ENCODE measurements around the gene CORO2B. TPM values are rescaled to one million over a fixed set of nuclear protein-coding genes. Genes with fewer than 3 reads are reported as not detected.

Gene CORO2B
- total RNA-seq, 4 donors from 2014 or later: 0.19 to 2.3 (median 0.22) TPM; not detected in 1

DNA sequence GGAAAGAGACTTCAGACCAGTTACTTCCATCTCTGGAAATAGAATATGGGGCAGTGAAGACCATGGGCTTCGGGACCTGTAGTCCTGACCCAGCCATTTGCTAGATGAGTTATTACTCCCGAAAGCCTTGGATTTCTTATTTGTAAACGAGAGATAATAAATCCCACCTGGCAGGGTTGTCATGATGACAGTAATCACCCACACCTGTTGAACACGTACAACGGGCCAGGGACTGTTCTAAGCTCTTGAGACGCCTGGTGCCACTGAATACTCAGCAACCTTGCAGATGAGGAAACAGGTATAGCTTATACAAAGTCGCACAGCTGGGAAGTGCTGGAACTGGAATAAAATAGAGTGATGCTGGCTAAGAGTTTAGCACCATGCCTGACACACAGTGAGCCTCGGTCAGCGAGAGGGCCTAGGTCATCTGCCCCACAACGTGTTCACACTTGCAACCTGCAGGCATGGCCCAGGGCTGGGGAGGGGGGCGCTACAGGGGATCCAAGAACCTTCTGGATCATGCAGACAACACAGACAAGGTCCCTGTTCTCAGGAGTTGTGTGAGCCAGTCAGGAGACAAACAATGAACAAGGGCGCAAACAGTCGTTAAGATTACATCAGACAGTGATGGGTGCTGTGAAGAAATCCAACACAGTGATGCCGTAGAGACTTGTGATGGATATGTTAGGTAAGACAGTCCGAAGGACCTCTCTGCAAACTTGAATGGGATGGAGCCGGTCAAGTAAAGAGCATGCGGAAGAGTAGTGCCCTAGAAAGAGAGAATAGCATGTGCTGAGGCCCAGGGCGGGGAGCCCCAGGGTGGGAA is 89.2 kb downstream of the CORO2B start:
- no peak for TF ChIP-seq POLR2A (IDR thresholded peaks at IDR 0.05)
- TF ChIP-seq, protein P1, sequence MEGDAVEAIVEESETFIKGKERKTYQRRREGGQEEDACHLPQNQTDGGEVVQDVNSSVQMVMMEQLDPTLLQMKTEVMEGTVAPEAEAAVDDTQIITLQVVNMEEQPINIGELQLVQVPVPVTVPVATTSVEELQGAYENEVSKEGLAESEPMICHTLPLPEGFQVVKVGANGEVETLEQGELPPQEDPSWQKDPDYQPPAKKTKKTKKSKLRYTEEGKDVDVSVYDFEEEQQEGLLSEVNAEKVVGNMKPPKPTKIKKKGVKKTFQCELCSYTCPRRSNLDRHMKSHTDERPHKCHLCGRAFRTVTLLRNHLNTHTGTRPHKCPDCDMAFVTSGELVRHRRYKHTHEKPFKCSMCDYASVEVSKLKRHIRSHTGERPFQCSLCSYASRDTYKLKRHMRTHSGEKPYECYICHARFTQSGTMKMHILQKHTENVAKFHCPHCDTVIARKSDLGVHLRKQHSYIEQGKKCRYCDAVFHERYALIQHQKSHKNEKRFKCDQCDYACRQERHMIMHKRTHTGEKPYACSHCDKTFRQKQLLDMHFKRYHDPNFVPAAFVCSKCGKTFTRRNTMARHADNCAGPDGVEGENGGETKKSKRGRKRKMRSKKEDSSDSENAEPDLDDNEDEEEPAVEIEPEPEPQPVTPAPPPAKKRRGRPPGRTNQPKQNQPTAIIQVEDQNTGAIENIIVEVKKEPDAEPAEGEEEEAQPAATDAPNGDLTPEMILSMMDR (IDR thresholded peaks at IDR 0.05): no peak
- Histone ChIP-seq H3K4me3 (no peak overlapping the region), H3K36me3 (no peaks in the 10 kb centered on the region), H3K9me3 (no peaks in the 10 kb centered on the region), H3K4me1 (no peaks in the 10 kb centered on the region), H3K27me3 (peaks cover 0 to 15% (median 0%) of the 10 kb centered on the region in 4 donors), H3K27ac (no peak overlapping the region)
- intact Hi-C loops (cut with DNase I): no loop called here
- DNase-seq: no peak
- 83 to 88% methylated on average over 16 to 17 of the region's 18 CpGs for WGBS, 2 donors

DNA sequence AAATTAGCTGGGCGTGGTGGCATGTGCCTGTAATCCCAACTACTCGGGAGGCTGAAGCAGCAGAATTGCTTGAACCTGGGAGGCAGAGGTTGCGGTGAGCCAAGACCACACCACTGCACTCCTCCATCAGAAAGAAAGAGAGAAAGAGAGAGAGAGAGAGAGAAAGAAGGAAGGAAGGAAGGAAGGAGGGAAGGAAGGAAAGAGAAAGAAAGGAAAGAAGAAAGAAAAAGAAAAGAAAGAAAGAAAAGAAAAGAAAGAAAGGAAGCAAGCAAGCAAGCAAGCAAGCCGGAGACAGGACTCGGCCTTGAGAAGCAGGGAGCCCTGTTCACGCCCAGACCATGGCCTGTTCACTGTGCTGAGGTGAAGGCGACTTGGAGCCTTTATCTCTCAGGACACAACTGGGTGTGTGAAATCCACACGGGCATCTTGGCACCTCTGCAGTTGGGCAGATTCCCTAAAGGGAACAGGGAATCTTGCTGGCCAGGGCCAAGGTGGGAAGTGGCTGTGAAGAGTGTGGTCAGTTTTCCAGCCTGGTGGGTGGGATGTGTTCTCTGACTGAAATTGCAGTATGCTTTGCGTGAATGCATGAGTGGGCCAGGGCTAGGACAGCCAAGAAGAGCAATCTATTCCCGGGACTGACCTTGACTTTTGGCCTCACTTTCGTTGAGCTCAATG is 90.3 kb downstream of the CORO2B start:
- Histone ChIP-seq H3K4me3 (no peak overlapping the region), H3K27ac (no peak overlapping the region), H3K4me1 (peaks cover 0 to 4% (median 0%) of the 10 kb centered on the region in 3 donors), H3K36me3 (no peaks in the 10 kb centered on the region), H3K27me3 (peaks cover 0 to 25% (median 0%) of the 10 kb centered on the region in 4 donors), H3K9me3 (no peaks in the 10 kb centered on the region)
- WGBS, 2 donors: 76 to 82% methylated on average over 11 of the region's 11 CpGs
- TF ChIP-seq, protein P1 (IDR thresholded peaks at IDR 0.05): no peak
- TF ChIP-seq POLR2A (IDR thresholded peaks at IDR 0.05): no peak
- DNase-seq: no peak
- intact Hi-C loops (cut with DNase I): no loop called here

DNA sequence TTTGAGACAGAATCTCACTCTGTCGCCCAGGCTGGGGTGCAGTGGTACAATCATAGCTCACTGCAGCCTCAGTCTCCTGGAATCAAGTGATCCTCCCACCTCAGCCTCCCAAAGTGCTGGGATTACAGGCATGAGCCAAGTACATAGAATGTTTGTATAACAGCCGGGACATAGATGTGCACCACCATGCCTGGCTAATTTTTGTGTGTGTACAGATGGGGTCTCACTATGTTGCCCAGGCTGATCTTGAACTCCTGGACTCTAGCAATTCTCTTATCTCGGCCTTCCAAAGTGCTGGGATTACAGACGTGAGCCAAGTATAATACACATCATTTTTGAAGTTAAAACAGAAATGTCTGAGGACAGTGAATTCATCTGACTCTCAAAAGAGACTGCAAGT is 93.5 kb downstream of the CORO2B start:
- DNase-seq: no peak

DNA sequence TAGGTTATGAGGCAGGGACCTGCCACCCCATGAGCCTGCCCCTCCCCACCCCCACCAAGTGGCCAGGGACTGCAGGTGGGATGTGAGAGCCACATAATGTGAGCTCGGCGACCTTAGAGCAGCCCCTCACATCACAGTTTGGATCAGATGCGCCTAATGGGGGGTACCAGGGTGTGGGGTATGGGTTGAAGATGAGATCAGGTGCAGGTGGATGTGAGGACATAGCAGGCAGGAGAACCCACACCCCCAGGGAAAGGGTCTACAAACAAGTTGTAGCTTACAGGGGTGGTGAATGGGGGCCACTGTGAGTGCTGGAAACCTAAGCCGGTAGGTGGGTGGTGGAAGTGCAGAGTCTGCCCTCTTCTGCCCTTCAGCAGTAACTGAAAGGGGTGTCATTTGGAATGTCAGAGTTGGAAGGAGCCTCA is 94.0 kb downstream of the CORO2B start:
- H3K4me3 ChIP-seq: no peak overlapping the region
- no peak for TF ChIP-seq POLR2A (IDR thresholded peaks at IDR 0.05)
- TF ChIP-seq, protein P1 (IDR thresholded peaks at IDR 0.05): no peak
- DNase-seq: no peak
- peaks cover 0 to 23% (median 0%) of the 10 kb centered on the region in 4 donors for H3K27me3 ChIP-seq
- intact Hi-C loops (cut with DNase I): loop anchor here (10.0 kb wide), 1 partner anchor 202 kb away; no protein-coding TSS in a partner anchor
- peaks cover 0 to 12% (median 0%) of the 10 kb centered on the region in 3 donors for H3K4me1 ChIP-seq
- H3K36me3 ChIP-seq: no peaks in the 10 kb centered on the region
- H3K9me3 ChIP-seq: no peaks in the 10 kb centered on the region
- 64 to 83% methylated on average over 2 to 4 of the region's 4 CpGs for whole genome bisulfite sequencing, 2 donors
- H3K27ac ChIP-seq: no peak overlapping the region

More for the DNA sequence above, 93.5 kb downstream of the CORO2B start:
- no peak overlapping the region for H3K27ac ChIP-seq
- peaks cover 0 to 23% (median 0%) of the 10 kb centered on the region in 4 donors for H3K27me3 ChIP-seq
- no peaks in the 10 kb centered on the region for H3K36me3 ChIP-seq
- intact Hi-C loops (cut with DNase I): loop anchor here (10.0 kb wide), 1 partner anchor 203 kb away; no protein-coding TSS in a partner anchor
- TF ChIP-seq POLR2A (IDR thresholded peaks at IDR 0.05): no peak
- TF ChIP-seq, protein P1 (IDR thresholded peaks at IDR 0.05): no peak
- no peak overlapping the region for H3K4me3 ChIP-seq
- WGBS, 2 donors: 46 to 73% methylated on average over 2 to 4 of the region's 4 CpGs
- H3K9me3 ChIP-seq: no peaks in the 10 kb centered on the region
- H3K4me1 ChIP-seq: peaks cover 0 to 12% (median 0%) of the 10 kb centered on the region in 3 donors

DNA sequence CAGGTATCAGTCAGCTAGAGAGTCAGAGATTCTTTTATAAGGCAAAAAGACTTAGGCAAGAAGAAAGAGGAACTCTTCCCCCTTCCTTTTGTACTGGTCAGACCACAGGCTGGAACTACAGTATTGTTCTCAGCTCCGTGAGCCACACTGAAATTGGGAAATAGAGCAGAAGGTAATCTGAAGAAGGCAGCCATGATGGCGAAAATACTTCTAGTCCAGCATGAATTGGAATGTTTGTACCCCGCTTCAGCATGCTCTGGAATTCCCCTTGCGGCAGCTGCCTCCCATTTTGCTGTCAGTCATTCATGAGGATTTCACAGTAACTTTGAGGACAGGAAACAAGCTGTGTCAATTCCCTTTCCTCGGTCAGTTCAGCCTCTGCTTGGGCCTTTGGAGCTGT is 96.2 kb downstream of the CORO2B start:
- Histone ChIP-seq H3K4me1 (peaks cover 0 to 12% (median 0%) of the 10 kb centered on the region in 3 donors), H3K27me3 (peaks cover 0 to 23% (median 0%) of the 10 kb centered on the region in 4 donors), H3K27ac (no peak overlapping the region), H3K9me3 (no peaks in the 10 kb centered on the region), H3K4me3 (no peak overlapping the region), H3K36me3 (no peaks in the 10 kb centered on the region)
- intact Hi-C loops (cut with DNase I): loop anchor here (2.0 to 10.0 kb wide), 2 partner anchors 114 to 200 kb away; no protein-coding TSS in a partner anchor
- 26 to 28% methylated on average over 5 of the region's 5 CpGs for WGBS, 2 donors
- TF ChIP-seq, protein P1 (IDR thresholded peaks at IDR 0.05): no peak
- TF ChIP-seq POLR2A (IDR thresholded peaks at IDR 0.05): no peak
- no peak for DNase-seq
